Nasal cavity respiratory epithelium epithelial cell of viscerocranial mucosa (primary cell): ENCODE results near the gene ACADL. TPM values are rescaled to one million over a fixed set of nuclear protein-coding genes. Genes with fewer than 3 reads are reported as not detected.

Experiments
- total RNA-seq: library from RNA; depleted of rRNA; stranded (reverse); fragments of >200 nt; gene quantifications from 2 replicates; pipeline ENCODE4 v1.2.3, GENCODE V29; 2014

Gene ACADL
- total RNA-seq: under 0.01 and 1.00 TPM in 2 replicates

DNA sequence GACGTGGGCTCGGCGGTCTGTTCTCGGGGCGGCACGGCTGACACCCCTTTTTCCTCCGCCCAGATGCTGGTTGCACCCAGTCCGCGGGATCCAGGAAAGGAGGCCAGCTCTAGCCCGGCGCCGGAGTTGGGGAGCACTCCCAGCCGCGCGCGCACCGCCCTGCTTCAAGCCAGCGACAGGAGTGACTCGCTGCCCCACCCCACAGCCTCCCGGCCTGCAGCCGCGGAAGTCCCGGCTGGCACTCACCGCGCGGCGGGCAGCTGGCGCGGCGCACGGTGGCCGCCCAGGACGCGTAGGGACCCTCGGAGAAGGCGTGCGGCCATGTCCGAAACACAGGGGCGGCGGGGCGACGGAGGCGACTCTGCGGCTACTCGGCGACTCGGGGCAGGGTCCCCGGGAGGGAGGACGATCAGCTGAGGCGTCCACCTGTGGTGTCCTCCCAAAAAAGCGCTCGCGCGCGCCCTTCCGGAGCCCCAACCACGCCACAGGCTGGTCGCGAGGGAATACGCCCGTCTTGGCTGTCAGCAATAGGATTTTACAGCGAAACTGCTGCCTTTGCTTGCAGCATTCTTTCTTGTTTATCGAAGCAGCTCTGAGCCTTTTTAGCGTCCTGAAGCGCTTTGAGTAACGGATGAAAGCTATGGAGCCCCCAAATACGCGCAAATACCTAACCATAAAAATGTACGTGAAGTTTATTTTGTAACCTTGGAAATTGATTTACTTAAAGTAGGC lies at the start of gene ACADL:
TSS of gene ACADL (minus strand) at position 507 of the 732 bp plus-strand sequence. CDS start at position 323, 184 bp downstream.

GRCh38 chr2:210171309-210172218 lies 53.7 kb downstream of the ACADL start, which contains the start of gene KANSL1L:
Gene KANSL1L (minus strand): TSS chr2:210171409. CDS start chr2:210154582, 16,827 bp downstream.

Other genes with a start within 250 kb of the ACADL start
- gene RPE, start 222.8 kb downstream of the ACADL start, total RNA-seq: 101 and 115 TPM in 2 replicates
- 9.2 and 13.0 TPM in 2 replicates for gene KANSL1L, start 54.0 kb downstream of the ACADL start, total RNA-seq
- not detected in 2 replicates for gene MYL1, start 89.7 kb upstream of the ACADL start, total RNA-seq